Posterior cingulate gyrus (tissue), 11 donors: ENCODE measurements around the gene DCUN1D3.
A peak's percentile ranks its signal among the peaks of the same experiment; 100 is the strongest.

Experiments used
- DNase-seq, 10 donors: peaks; one replicate each; pipeline versions ENCODE4 v3.0.0 to v3.0.0-alpha.2; 2020 to 2021; ENCODE audit warnings: mixed read lengths in 3 of 10
- intact Hi-C: fragments of 100-400 bp; cut with DNase I; formaldehyde crosslinking; loops from one replicate; pipeline ENCODE4 v1.15.1; 2023

Gene DCUN1D3

GRCh38 chr16:20897253-20897897, 2.8 kb downstream of the DCUN1D3 start:
- DNase-seq: no peak
- intact Hi-C loops: no loop called here

DNA sequence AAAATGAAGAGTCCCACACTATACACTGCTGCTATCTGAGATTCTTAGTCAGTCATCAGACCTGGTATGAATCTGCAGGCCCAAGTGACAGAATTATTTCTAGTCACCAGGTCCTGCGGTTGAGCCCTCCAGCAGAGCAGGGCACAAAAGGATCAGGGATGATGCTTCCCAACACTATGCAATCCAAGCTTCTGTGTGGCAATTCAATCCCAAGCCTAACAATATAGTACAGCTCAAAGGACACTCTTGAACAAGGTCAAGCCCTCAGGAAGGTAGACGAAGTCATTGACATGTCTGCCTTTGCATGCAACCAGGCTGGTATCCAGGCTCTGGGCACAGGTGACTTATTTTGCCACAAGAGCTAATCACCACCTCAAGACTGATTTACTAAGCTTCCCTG, 5.8 kb downstream of the DCUN1D3 start:
- intact Hi-C loops: no loop called here
- no peak for DNase-seq

GRCh38 chr16:20889625-20890275, 10.4 kb downstream of the DCUN1D3 start:
- DNase-seq: no peak
- intact Hi-C loops: no loop called here

- intact Hi-C loops: no loop called here
- no peak for DNase-seq
Measured at GRCh38 chr16:20887207-20887606, 13.0 kb downstream of the DCUN1D3 start.

DNA sequence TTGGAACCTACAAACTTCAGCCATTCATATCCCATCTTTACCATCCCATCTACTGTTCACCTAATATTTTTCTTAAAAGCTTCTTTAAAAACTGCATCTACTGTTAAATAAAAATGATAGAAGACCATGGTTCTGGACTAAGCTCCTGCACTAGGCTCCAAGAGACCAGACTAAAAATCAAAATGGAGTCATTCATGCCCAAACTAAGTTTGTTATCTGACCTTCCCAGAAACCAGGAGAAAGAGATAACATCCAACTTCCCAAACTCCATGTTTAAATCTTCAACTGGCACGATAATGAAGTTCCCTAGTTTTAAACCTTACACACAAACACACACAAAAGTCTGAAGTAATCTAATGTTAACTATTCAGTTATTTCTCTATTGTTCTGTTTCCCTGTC, 13.8 kb downstream of the DCUN1D3 start:
- intact Hi-C loops: no loop called here
- no peak for DNase-seq

DNA sequence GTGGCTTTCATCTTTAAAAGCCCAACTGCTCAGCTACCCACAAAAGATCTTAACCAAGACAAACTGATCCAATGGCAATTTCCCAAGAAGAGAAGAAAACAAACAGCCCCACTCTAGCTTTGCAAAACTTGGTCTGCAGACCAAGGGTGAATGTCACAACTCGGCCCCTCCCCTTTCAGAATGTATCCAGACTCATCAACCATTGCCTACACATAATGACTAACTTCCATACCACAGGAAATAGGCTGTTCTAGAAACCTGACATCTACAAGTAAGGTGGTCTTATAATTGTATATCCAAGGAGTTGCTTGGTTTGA, 16.0 kb downstream of the DCUN1D3 start:
- intact Hi-C loops: no loop called here
- no peak for DNase-seq

DNA sequence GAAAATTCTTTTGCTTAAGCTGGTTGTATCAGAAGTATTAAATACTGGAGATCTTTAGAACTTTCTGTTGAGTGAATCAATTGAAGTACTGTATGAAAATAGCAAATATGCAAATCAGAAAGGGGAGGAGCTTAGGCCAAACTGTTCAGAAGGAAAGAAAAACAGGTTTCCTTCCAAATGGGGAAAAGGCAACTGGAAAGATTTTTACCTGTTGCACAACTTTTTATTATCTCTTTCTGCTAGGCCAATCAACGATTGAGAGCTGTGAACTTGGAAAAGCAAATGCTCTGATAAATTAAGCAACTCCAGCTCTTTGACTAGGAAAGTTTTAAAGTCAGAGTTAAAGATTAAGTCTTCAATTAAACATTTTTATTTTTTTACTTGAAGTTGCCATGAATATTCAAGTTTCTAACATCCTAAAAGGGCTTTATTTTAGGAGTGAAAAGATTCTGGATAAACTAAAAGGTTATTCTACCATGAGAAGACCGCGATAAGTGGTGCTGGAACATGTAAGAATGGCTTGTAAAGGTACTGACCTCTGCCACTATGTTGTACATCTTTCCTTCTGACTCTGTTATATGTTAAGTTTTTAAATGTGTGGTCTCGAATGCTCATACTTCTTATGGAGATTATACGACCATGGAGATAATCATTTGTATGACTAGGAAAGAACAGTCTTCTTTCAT, 16.5 kb downstream of the DCUN1D3 start:
- DNase-seq: no peak
- intact Hi-C loops: no loop called here

- intact Hi-C loops: no loop called here
- no peak for DNase-seq
Measured at GRCh38 chr16:20881503-20881878, 18.7 kb downstream of the DCUN1D3 start.

- intact Hi-C loops: no loop called here
- DNase-seq: no peak
Measured at GRCh38 chr16:20880867-20881502, 19.2 kb downstream of the DCUN1D3 start.

GRCh38 chr16:20879175-20880040, 20.8 kb downstream of the DCUN1D3 start:
- no peak for DNase-seq
- intact Hi-C loops: no loop called here

DNA sequence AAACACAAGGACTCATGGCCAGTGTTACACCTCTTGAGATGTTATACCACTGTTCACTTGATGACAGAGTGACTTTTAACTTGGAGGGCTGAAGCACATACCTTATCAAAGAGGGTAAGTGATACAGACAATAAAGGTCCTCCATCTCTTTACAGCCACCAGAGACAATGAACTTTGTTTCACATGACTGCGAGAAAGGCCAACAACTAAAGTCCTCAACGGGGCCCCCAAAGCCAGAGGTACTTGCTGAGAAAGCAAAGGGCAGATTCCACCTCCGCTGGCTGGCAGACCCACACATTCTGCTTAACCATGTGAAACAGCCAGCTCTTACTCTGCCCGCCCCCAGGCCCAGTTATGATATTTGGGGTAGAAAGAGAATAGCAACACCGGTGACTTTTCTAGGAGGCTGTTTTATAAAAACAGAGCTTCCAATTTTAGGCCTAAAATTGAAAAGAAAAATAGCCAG, 21.4 kb downstream of the DCUN1D3 start:
- no peak for DNase-seq
- intact Hi-C loops: no loop called here

DNA sequence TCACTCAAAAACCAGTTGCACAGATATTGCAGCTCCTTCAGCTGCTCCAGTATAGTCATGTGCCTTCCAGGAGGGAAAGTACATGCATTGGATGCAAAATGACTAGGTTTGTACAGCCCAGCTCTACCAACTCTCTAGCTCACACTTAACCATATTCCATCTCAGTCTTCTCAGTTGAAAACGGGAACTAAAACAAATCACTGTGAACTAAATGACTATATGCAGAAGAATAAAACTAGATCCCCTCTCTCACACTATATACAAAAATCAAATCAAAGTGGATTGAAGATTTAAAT, 24.9 kb downstream of the DCUN1D3 start:
- intact Hi-C loops: no loop called here
- no peak for DNase-seq

DNA sequence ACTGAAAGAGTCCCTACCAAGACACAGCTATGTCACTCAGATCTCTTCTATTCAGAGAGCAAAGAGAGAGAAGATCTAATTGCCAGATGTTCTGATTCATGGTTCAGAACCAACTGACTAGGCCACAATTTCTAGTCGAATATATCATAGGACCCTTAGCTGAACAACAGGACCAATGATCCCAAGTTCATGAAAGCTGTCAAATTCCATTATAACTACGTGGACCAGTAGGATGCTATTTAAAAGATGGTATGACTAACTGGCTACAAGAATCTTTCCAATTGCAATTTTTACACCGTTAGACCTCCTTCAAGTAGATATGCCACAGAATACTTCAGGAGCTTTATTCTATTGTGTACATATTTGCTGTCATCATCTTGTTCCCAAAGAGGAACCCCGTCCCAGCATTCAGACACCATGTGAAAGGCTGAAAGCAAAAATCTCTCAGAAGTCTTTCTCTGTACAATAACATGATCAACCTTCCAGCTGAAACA, 26.0 kb downstream of the DCUN1D3 start:
- no peak for DNase-seq
- intact Hi-C loops: no loop called here

- DNase-seq: no peak
- intact Hi-C loops: no loop called here
Measured at GRCh38 chr16:20873331-20873730, 26.8 kb downstream of the DCUN1D3 start.

DNA sequence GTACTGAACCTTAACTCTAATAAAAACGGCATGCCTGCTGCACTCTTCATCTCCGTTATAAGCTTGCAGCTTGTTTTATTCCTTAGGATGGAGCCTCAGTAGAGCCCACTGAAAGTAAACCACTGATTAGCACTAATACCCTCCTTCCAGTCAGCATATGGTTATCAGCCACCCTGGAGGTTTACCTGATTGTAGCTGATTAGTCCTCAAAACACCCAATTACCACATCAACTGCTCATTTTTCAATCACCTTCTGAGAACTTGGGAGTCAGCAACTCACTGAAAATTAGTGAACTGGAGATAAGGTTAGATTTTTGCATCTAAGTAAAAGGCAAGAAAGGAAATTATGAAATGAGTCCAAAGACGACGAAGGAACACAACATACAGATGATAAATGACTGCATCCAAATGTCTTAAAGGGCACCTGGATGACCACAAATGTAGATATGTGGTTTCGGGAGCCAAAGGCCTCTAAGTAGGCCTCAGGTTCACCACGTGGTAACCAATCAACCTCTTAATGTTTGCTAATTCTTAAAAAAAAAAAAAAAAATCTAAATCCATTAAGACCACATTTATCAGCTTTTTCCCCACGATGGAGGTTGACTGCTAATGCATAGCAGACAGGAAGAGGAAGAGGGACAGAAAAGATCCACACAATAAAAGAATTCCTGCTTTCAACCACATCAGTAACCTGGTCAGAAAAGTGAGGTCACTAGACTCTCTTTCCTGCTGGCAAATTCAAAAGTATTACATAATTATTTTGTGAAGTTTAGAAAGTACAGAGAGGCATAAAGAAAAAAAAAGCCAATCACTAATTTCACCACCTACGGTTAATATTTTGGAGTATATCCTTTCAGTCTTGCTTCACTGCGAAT, 28.0 kb downstream of the DCUN1D3 start:
- intact Hi-C loops: no loop called here
- no peak for DNase-seq

DNA sequence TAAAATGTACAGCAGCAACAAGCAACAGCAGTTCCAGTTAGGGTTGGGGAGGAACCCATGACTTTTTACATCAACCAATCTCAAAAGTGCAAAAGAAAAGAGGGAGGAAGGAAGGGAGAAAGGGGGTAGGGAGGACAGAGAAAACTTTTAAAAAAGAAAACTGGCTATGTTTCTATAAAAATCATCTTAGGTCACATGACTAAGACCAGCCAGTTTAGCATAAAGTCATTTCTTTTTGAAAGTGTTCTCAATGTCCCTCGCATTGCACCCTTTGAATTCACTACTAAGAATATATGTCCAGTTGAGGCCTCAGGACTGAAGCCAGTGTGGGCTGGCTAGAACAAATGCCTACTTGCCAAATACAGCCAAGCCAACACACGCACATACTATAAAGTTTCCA, 28.9 kb downstream of the DCUN1D3 start:
- intact Hi-C loops: no loop called here
- DNase-seq: no peak

DNA sequence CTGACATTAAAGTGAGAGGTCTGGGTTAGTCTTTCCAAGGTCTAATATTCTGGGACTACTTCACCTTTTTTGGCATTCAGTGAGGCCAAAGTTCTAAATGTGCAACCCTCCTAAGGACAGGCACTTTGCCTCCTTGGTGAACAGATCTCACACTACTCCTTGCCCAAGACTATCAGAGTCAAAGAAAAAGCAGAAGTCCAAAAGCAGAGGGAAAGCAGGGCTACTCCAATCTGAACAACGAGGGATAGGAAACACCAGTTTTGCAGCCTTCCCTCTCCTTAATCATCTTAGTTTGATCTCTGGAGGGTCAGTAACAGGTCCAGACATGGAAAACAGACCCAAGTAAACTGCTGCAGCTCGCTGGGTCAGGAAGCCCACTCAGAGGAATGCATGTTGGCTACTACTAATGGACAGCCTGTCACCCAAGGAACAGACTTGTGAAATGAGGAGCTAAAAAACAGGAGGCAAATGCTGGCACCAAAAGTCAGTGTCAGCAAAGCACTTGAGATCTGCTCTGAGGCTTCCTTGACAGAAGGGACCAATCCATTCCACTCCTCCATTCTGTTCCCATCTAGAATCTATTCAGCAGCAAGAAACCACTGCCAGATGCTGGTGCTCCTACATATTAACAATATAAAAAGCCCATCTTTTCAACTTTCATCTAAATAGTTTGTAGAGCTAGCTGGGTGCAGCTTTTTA, 29.9 kb downstream of the DCUN1D3 start:
- no peak for DNase-seq

DNA sequence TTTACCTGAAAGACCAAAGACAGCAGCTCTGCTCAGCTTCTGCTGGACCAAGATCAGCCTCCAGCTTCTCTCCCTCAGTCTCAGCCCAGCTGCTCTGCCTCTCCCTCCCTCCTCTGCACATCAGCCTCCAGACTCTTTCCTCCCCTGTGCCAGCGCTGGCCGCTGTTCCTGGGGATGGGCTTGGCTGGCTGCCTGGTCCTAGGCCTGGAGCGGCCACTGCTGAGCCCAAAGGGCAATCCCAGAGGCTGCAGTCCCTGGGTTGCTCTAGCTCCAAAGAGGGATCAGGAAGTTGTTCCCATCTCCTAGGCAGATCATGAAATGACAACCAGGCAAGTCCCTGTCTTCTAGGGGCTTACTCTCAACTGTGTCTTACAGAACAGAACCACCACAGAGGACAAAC, 31.3 kb downstream of the DCUN1D3 start:
- peak; percentile 66 to 97 (median 82) for DNase-seq
- intact Hi-C loops: no loop called here

More for the DNA sequence above, 29.9 kb downstream of the DCUN1D3 start:
- intact Hi-C loops: no loop called here

DNA sequence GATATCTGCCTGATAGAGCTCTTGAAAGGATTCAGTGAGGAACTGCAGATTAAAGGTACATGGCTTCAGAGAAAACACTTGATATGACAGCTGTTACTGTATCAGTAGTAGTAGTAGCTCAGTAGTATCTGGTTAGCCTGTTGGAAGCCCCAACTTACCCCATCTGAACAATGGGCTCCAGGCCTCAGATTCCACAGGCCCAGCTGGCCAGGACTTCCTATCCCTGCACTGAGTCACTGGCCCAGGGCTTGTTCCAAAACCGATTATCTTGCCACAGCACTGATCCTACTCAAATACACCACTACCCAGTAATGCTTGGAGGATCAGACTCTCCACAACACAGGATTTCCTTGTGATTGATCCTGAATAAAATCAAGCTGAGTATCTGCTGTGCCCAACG, 32.6 kb downstream of the DCUN1D3 start:
- no peak for DNase-seq
- intact Hi-C loops: no loop called here
